ENCODE measurements around the gene NFYB.

DNA sequence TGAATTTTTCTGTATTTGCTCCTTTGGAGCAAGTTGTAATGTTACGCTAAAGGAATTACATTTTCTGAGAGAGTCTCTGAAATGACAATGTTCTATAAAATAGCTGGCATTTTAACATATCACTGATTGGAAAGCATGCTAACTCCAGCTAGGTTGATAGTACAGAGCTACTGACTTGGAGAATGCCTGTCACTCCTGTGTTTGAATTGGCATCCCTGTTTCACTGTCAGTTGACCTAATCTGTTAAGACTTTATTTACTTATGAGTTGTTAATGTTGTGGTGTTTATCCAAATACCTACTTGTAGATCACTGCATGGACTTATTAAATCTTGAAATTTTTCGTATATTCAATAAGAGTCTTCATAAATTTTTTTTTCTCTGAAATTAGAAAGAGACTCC lies 40.1 kb downstream of the NFYB start:
- TF ChIP-seq, protein P1, sequence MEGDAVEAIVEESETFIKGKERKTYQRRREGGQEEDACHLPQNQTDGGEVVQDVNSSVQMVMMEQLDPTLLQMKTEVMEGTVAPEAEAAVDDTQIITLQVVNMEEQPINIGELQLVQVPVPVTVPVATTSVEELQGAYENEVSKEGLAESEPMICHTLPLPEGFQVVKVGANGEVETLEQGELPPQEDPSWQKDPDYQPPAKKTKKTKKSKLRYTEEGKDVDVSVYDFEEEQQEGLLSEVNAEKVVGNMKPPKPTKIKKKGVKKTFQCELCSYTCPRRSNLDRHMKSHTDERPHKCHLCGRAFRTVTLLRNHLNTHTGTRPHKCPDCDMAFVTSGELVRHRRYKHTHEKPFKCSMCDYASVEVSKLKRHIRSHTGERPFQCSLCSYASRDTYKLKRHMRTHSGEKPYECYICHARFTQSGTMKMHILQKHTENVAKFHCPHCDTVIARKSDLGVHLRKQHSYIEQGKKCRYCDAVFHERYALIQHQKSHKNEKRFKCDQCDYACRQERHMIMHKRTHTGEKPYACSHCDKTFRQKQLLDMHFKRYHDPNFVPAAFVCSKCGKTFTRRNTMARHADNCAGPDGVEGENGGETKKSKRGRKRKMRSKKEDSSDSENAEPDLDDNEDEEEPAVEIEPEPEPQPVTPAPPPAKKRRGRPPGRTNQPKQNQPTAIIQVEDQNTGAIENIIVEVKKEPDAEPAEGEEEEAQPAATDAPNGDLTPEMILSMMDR (IDR thresholded peaks at IDR 0.05 in 4 of 5, conservative IDR thresholded peaks at IDR 0.05 in 1 of 5), result no peak
- no peak for TF ChIP-seq POLR2A (IDR thresholded peaks at IDR 0.05)

All from gastrocnemius medialis (tissue), 4 donors.